Smooth muscle cell (in vitro differentiated cells): ENCODE data around the gene SNX17. TPM values are rescaled to one million over a fixed set of nuclear protein-coding genes. Genes with fewer than 3 reads are reported as not detected.
"Not testable (repeated sequence)": the region's sequence is repeated elsewhere in the genome, so short reads cannot be mapped to it uniquely, and the experiment has no call there.

Source experiments
- DNase-seq: peaks from one replicate; lab custom pipeline; 2025; ENCODE audit not compliant: unreplicated experiment; lab: John Stamatoyannopoulos, UW
- H2AFZ ChIP-seq: fragments of 200-600 bp; sonication (generic); 2 replicates; pipeline ENCODE4 v1.6.0; 2016; ENCODE audit warnings: antibody characterized with exemption, low read depth, mild to moderate bottlenecking
- H3F3A ChIP-seq: fragments of 200-600 bp; sonication (generic); 2 replicates; pipeline ENCODE4 v1.6.0; 2017; ENCODE audit warnings: antibody characterized with exemption, low read depth
- H3K27ac ChIP-seq: fragments of 200-600 bp; sonication (generic); 2 replicates; pipeline ENCODE4 v1.5.1; 2016; ENCODE audit warnings: low read depth, mild to moderate bottlenecking
- H3K27me3 ChIP-seq: fragments of 200-600 bp; sonication (generic); 2 replicates; pipeline ENCODE4 v1.6.1; 2016; ENCODE audit warnings: low read depth, mild to moderate bottlenecking
- H3K36me3 ChIP-seq: fragments of 200-600 bp; sonication (generic); 2 replicates; pipeline ENCODE4 v1.5.1; 2016; ENCODE audit warnings: low read depth
- H3K4me1 ChIP-seq: fragments of 200-600 bp; sonication (generic); 2 replicates; pipeline ENCODE4 v1.5.1; 2016; ENCODE audit warnings: low read depth
- H3K4me2 ChIP-seq: fragments of 200-600 bp; sonication (generic); 2 replicates; pipeline ENCODE4 v1.6.0; 2016; ENCODE audit warnings: mild to moderate bottlenecking
- H3K4me3 ChIP-seq: fragments of 200-600 bp; sonication (generic); 2 replicates; pipeline ENCODE4 v1.5.1; 2016; ENCODE audit warnings: mild to moderate bottlenecking
- H3K79me2 ChIP-seq: fragments of 200-600 bp; sonication (generic); 2 replicates; pipeline ENCODE4 v1.6.0; 2016; ENCODE audit warnings: low read depth, mild to moderate bottlenecking
- H3K9ac ChIP-seq: fragments of 200-600 bp; sonication (generic); 2 replicates; pipeline ENCODE4 v1.6.0; 2016; ENCODE audit warnings: low read depth
- H3K9me3 ChIP-seq: fragments of 200-600 bp; sonication (generic); replicated peaks from 2 replicates; pipeline ENCODE4 v1.5.1; 2016; ENCODE audit warnings: low read depth
- H4K20me1 ChIP-seq: fragments of 200-600 bp; sonication (generic); 2 replicates; pipeline ENCODE4 v1.6.0; 2016; ENCODE audit warnings: low read depth
- CTCF ChIP-seq: fragments of 200-600 bp; sonication (generic); IDR thresholded peaks from 2 replicates; pipeline ENCODE4 v1.5.1; 2017; ENCODE audit warnings: borderline replicate concordance, mild to moderate bottlenecking, antibody characterized with exemption; ENCODE audit not compliant: insufficient read depth, poor library complexity, severe bottlenecking
- WGBS: methylation state at CpG from one replicate; pipeline ENCODE4 v1.1.7; 2016; ENCODE audit warnings: low lambda C conversion rate; 5-methylcytosine and 5-hydroxymethylcytosine counted together
- polyA plus RNA-seq: library from polyadenylated mRNA; unstranded; fragments of >200 nt; fragmentation: Nextera tagmentation; extraction: Ambion mirVana; gene quantifications from 2 replicates; pipeline ENCODE4 v1.2.1, GENCODE V29; 2016
- total RNA-seq: library from RNA; depleted of rRNA; stranded (reverse); fragments of >200 nt; gene quantifications from 2 replicates; pipeline ENCODE4 v1.2.3, GENCODE V29; 2014

The SNX17 gene
- total and polyA plus RNA-seq, 2 experiments from 2014 or later, result 84.5 to 155 TPM

DNA sequence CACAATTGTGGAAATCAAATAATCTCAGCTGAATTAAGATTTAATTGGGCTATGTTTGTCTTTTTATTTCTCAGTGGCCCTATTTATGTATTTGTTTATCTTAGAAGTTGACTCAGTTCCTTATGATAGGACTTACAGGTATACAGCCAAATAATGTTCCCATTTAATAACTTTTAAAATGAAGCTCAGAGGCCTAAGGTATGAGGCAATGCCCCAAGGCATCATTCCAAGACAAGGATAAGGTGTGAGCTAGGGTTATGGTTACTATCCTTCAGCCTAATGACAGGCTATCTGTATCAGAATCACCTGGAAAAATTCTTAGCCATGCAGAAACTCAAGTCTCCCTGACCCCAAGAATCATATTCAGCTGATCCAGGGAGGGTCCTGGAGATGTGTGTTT lies 50.6 kb downstream of the SNX17 start:
- no peak for DNase-seq
- H3K27ac ChIP-seq, result no peak overlapping the region
- no peak overlapping the region for H3K4me3 ChIP-seq
- no peak overlapping the region for H3K4me2 ChIP-seq
- no peaks in the 10 kb centered on the region for H3K4me1 ChIP-seq
- H3K9me3 ChIP-seq, result no peaks in the 10 kb centered on the region
- H4K20me1 ChIP-seq, result no peaks in the 10 kb centered on the region
- H3K9ac ChIP-seq, result no peak overlapping the region
- no peak for TF ChIP-seq CTCF
- no peak overlapping the region for H2AFZ ChIP-seq
- H3K27me3 ChIP-seq, result no peaks in the 10 kb centered on the region
- no peaks in the 10 kb centered on the region for H3F3A ChIP-seq
- H3K79me2 ChIP-seq, result no peaks in the 10 kb centered on the region
- no peaks in the 10 kb centered on the region for H3K36me3 ChIP-seq

DNA sequence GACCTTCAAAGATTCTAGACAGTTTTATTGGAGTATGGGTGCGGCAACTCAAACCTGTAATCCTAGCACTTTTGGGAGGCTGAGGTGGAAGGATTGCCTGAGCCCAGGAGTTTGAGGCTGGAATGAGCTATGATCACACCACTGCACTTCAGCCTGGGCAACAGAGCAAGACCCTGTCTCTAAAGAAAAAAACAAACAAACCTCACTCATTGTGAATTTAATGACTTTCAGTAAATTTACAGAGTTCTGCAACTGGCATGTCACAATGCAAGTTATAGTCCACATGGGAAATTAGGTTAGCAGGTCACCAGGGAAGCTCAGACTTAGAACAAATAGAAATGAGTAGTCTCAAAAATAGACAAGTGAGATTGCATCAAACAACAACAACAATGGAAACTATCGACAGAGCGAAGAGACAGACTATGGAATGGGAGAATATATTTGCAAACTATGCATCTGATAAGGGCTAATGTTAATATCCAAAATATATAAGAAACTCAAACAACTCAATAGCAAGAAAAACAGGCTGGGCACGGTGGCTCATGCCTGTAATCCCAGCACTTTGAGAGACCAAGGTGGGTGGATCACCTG lies 51.3 kb downstream of the SNX17 start:
- Histone ChIP-seq H3K79me2 (no peaks in the 10 kb centered on the region), H3K27ac (no peak overlapping the region), H4K20me1 (no peaks in the 10 kb centered on the region), H3K4me2 (no peak overlapping the region), H3K4me3 (no peak overlapping the region), H3K9me3 (no peaks in the 10 kb centered on the region), H3F3A (no peaks in the 10 kb centered on the region), H2AFZ (no peak overlapping the region), H3K9ac (no peak overlapping the region), H3K36me3 (no peaks in the 10 kb centered on the region), H3K4me1 (no peaks in the 10 kb centered on the region), H3K27me3 (no peaks in the 10 kb centered on the region)
- no peak for DNase-seq
- no peak for TF ChIP-seq CTCF
- 85% methylated on average over 4 of the region's 4 CpGs for WGBS

DNA sequence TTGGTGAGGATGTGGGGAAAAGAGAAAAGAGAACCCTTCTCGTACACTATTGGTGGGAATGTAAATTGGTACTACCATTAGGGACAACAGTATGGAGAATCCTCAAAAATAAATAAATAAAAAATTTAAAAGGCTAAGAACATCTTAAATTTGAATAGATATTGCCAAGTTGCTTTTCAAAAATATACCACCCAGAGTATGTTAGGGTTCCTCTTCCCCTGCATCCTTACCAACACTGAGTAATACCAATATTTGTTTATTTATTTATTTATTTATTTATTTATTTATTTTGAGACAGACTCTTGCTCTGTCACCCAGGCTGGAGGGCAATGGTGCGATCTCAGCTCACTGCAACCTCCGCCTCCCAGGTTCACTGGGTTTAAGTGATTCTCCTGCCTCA lies 52.5 kb downstream of the SNX17 start:
- no peak overlapping the region for H3K4me2 ChIP-seq
- WGBS, result 92% methylated on average over 3 of the region's 3 CpGs
- H3K4me1 ChIP-seq, result peaks cover 7% of the 10 kb centered on the region
- no peaks in the 10 kb centered on the region for H3K79me2 ChIP-seq
- no peak for TF ChIP-seq CTCF
- no peak overlapping the region for H2AFZ ChIP-seq
- H3F3A ChIP-seq, result no peaks in the 10 kb centered on the region
- H3K4me3 ChIP-seq, result no peak overlapping the region
- H3K27me3 ChIP-seq, result no peaks in the 10 kb centered on the region
- no peaks in the 10 kb centered on the region for H3K9me3 ChIP-seq
- no peaks in the 10 kb centered on the region for H3K36me3 ChIP-seq
- H3K9ac ChIP-seq, result no peak overlapping the region
- H3K27ac ChIP-seq, result no peak overlapping the region
- no peak for DNase-seq
- H4K20me1 ChIP-seq, result no peaks in the 10 kb centered on the region

DNA sequence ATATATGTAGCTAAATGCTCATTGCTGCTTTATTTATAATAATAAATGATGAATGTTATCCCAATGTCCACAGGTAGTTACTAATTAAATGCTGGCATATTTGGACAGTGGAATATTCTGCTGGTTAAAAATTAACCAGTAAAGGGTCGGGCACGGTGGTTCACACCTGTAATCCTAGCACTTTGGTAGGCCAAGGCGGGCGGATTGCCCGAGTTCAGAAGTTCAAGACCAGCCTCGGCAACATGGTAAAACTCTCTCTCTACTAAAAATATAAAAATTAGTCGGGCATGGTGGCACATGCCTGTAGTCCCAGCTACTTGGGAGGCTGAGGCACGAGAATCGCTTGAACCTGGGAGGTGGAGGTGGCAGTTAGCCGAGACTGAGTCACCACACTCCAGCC lies 54.6 kb downstream of the SNX17 start:
- H3K36me3 ChIP-seq, DNase-seq, H3K27ac ChIP-seq, H3K79me2 ChIP-seq, H3K27me3 ChIP-seq, H3F3A ChIP-seq, H3K4me3 ChIP-seq, H3K9me3 ChIP-seq, H3K9ac ChIP-seq, H3K4me2 ChIP-seq, H2AFZ ChIP-seq: not testable (repeated sequence)
- 95% methylated on average over 10 of the region's 10 CpGs for WGBS
- Histone ChIP-seq H4K20me1 (peaks cover 10% of the 10 kb centered on the region), H3K4me1 (peaks cover 12% of the 10 kb centered on the region)

Other genes with a start within 250 kb of the SNX17 start
- gene ABHD1, start 246.8 kb upstream of the SNX17 start, total RNA-seq, result not detected in 2 replicates
- gene ABHD1, start 246.8 kb upstream of the SNX17 start, polyA plus RNA-seq, result 0.13 TPM in 1 of 2 replicates, not detected in the other
- gene PREB, start 236.0 kb upstream of the SNX17 start, total RNA-seq, result 44.9 and 53.2 TPM in 2 replicates
- 62.6 and 78.5 TPM in 2 replicates for gene PREB, start 236.0 kb upstream of the SNX17 start, polyA plus RNA-seq
- gene PRR30, start 231.2 kb upstream of the SNX17 start, total RNA-seq, result not detected in 2 replicates
- gene PRR30, start 231.2 kb upstream of the SNX17 start, polyA plus RNA-seq, result not detected in 2 replicates
- not detected in 2 replicates for gene TCF23, start 221.6 kb upstream of the SNX17 start, total RNA-seq
- not detected in 2 replicates for gene TCF23, start 221.6 kb upstream of the SNX17 start, polyA plus RNA-seq
- 233 and 243 TPM in 2 replicates for gene ATRAID, start 158.6 kb upstream of the SNX17 start, total RNA-seq
- 319 and 335 TPM in 2 replicates for gene ATRAID, start 158.6 kb upstream of the SNX17 start, polyA plus RNA-seq
- 32.3 and 49.8 TPM in 2 replicates for gene SLC5A6, start 158.3 kb upstream of the SNX17 start, total RNA-seq
- gene SLC5A6, start 158.3 kb upstream of the SNX17 start, polyA plus RNA-seq, result 25.7 and 35.8 TPM in 2 replicates
- 20.3 and 20.4 TPM in 2 replicates for gene CAD, start 153.2 kb upstream of the SNX17 start, total RNA-seq
- gene CAD, start 153.2 kb upstream of the SNX17 start, polyA plus RNA-seq, result 32.4 and 34.3 TPM in 2 replicates
- gene SLC30A3, start 107.6 kb upstream of the SNX17 start, total RNA-seq, result not detected in 2 replicates
- 0.17 TPM in 1 of 2 replicates, not detected in the other for gene SLC30A3, start 107.6 kb upstream of the SNX17 start, polyA plus RNA-seq
- gene DNAJC5G, start 95.2 kb upstream of the SNX17 start, total RNA-seq, result not detected in 2 replicates
- not detected in 2 replicates for gene DNAJC5G, start 95.2 kb upstream of the SNX17 start, polyA plus RNA-seq
- 0.22 TPM in 1 of 2 replicates, not detected in the other for gene TRIM54, start 88.2 kb upstream of the SNX17 start, total RNA-seq
- 0.80 TPM in 1 of 2 replicates, not detected in the other for gene TRIM54, start 88.2 kb upstream of the SNX17 start, polyA plus RNA-seq
- 0.36 and 0.54 TPM in 2 replicates for gene UCN, start 62.2 kb upstream of the SNX17 start, total RNA-seq
- 2.7 and 3.6 TPM in 2 replicates for gene UCN, start 62.2 kb upstream of the SNX17 start, polyA plus RNA-seq
- 87.1 and 114 TPM in 2 replicates for gene MPV17, start 47.5 kb upstream of the SNX17 start, total RNA-seq
- 117 and 128 TPM in 2 replicates for gene MPV17, start 47.5 kb upstream of the SNX17 start, polyA plus RNA-seq
- 37.7 and 42.3 TPM in 2 replicates for gene GTF3C2, start 13.9 kb upstream of the SNX17 start, total RNA-seq
- gene GTF3C2, start 13.9 kb upstream of the SNX17 start, polyA plus RNA-seq, result 40.3 and 53.8 TPM in 2 replicates
- gene EIF2B4, start 278 bp upstream of the SNX17 start, total RNA-seq, result 30.6 and 36.4 TPM in 2 replicates
- gene EIF2B4, start 278 bp upstream of the SNX17 start, polyA plus RNA-seq, result 70.2 and 80.0 TPM in 2 replicates
- gene ZNF513, start 10.1 kb downstream of the SNX17 start, total RNA-seq, result 6.5 and 7.6 TPM in 2 replicates
- 15.7 and 21.3 TPM in 2 replicates for gene ZNF513, start 10.1 kb downstream of the SNX17 start, polyA plus RNA-seq
- gene PPM1G, start 39.0 kb downstream of the SNX17 start, total RNA-seq, result 30.2 and 32.8 TPM in 2 replicates
- gene PPM1G, start 39.0 kb downstream of the SNX17 start, polyA plus RNA-seq, result 48.7 and 60.0 TPM in 2 replicates
- gene NRBP1, start 58.0 kb downstream of the SNX17 start, total RNA-seq, result 134 and 145 TPM in 2 replicates
- gene NRBP1, start 58.0 kb downstream of the SNX17 start, polyA plus RNA-seq, result 195 and 197 TPM in 2 replicates
- 1.7 and 2.9 TPM in 2 replicates for gene KRTCAP3, start 71.8 kb downstream of the SNX17 start, total RNA-seq
- gene KRTCAP3, start 71.8 kb downstream of the SNX17 start, polyA plus RNA-seq, result 3.2 and 9.2 TPM in 2 replicates
- 17.4 and 26.3 TPM in 2 replicates for gene IFT172, start 119.1 kb downstream of the SNX17 start, total RNA-seq
- gene IFT172, start 119.1 kb downstream of the SNX17 start, polyA plus RNA-seq, result 12.5 and 22.2 TPM in 2 replicates
- gene FNDC4, start 124.6 kb downstream of the SNX17 start, total RNA-seq, result 6.7 and 8.8 TPM in 2 replicates
- 20.3 and 24.1 TPM in 2 replicates for gene FNDC4, start 124.6 kb downstream of the SNX17 start, polyA plus RNA-seq
- gene GCKR, start 126.2 kb downstream of the SNX17 start, total RNA-seq, result not detected in 2 replicates
- 0.48 and 0.70 TPM in 2 replicates for gene GCKR, start 126.2 kb downstream of the SNX17 start, polyA plus RNA-seq
- 15.6 and 18.6 TPM in 2 replicates for gene ZNF512, start 212.4 kb downstream of the SNX17 start, total RNA-seq
- gene ZNF512, start 212.4 kb downstream of the SNX17 start, polyA plus RNA-seq, result 12.2 and 13.6 TPM in 2 replicates